ENCODE data around the gene SMAD6. TPM values are rescaled to one million over a fixed set of nuclear protein-coding genes. Genes with fewer than 3 reads are reported as not detected.

SMAD6 gene
- total RNA-seq, 2 donors from 2014 or later: 190 to 213 TPM

- peaks cover 61% of the 10 kb centered on the region for H3K36me3 ChIP-seq (ENCODE audit: control insufficient read depth, insufficient read depth, low read length)
- no peak for DNase-seq
- 94 to 98% methylated on average over 6 to 8 of the region's 8 CpGs for WGBS, 2 experiments (ENCODE audit: insufficient coverage in 1 of 2, insufficient read length in 1 of 2)
- TF ChIP-seq CTCF (conservative IDR thresholded peaks at IDR 0.05): no peak
- no peak overlapping the region for H3K9ac ChIP-seq (ENCODE audit: extremely low read depth, low read length, poor library complexity, severe bottlenecking)
- H3K27ac Mint-ChIP-seq: peak overlapping the region; percentile 58
- no peaks in the 10 kb centered on the region for H3K9me3 Mint-ChIP-seq
- H3K4me1 ChIP-seq (ENCODE audit: control insufficient read depth, insufficient read depth, low read length): peaks cover 12% of the 10 kb centered on the region
- peaks cover 40% of the 10 kb centered on the region for H3K4me1 Mint-ChIP-seq
- no peak overlapping the region for H3K4me3 ChIP-seq (ENCODE audit: low read length)
- H3K4me3 Mint-ChIP-seq: no peak overlapping the region
- no peak overlapping the region for H3K27ac ChIP-seq (ENCODE audit: low read depth, low read length)
- H3K27me3 Mint-ChIP-seq (ENCODE audit: insufficient read depth): no peaks in the 10 kb centered on the region
- H3K9me3 ChIP-seq (ENCODE audit: control insufficient read depth, low read length): no peaks in the 10 kb centered on the region
- H3K36me3 Mint-ChIP-seq (ENCODE audit: low read depth): peaks cover 42% of the 10 kb centered on the region
- no peaks in the 10 kb centered on the region for H3K27me3 ChIP-seq (ENCODE audit: control insufficient read depth, insufficient read depth, low read length, poor library complexity, severe bottlenecking)
These were observed 76.7 kb downstream of the SMAD6 start for GRCh38 chr15:66778716-66779115.

GRCh38 chr15:66779331-66780009 lies 77.4 kb downstream of the SMAD6 start:
- WGBS, 2 experiments (ENCODE audit: insufficient coverage in 1 of 2, insufficient read length in 1 of 2): 86% methylated on average over 3 to 4 of the region's 4 CpGs
- H3K27ac ChIP-seq (ENCODE audit: low read depth, low read length): peak overlapping the region; percentile 19
- no peak for DNase-seq
- Mint-ChIP-seq H3K36me3 (ENCODE audit: low read depth) (peaks cover 40% of the 10 kb centered on the region), H3K4me3 (no peak overlapping the region), H3K4me1 (peaks cover 34% of the 10 kb centered on the region), H3K27me3 (ENCODE audit: insufficient read depth) (no peaks in the 10 kb centered on the region), H3K27ac (no peak overlapping the region), H3K9me3 (no peaks in the 10 kb centered on the region)
- no peaks in the 10 kb centered on the region for H3K27me3 ChIP-seq (ENCODE audit: control insufficient read depth, insufficient read depth, low read length, poor library complexity, severe bottlenecking)
- TF ChIP-seq CTCF (conservative IDR thresholded peaks at IDR 0.05): no peak
- H3K4me1 ChIP-seq (ENCODE audit: control insufficient read depth, insufficient read depth, low read length): peaks cover 6% of the 10 kb centered on the region
- H3K9me3 ChIP-seq (ENCODE audit: control insufficient read depth, low read length): no peaks in the 10 kb centered on the region
- H3K9ac ChIP-seq (ENCODE audit: extremely low read depth, low read length, poor library complexity, severe bottlenecking): no peak overlapping the region
- no peak overlapping the region for H3K4me3 ChIP-seq (ENCODE audit: low read length)
- H3K36me3 ChIP-seq (ENCODE audit: control insufficient read depth, insufficient read depth, low read length): peaks cover 55% of the 10 kb centered on the region

- H3K9me3 Mint-ChIP-seq: no peaks in the 10 kb centered on the region
- peaks cover 32% of the 10 kb centered on the region for H3K4me1 Mint-ChIP-seq
- DNase-seq: no peak
- Histone ChIP-seq H3K27me3 (ENCODE audit: control insufficient read depth, insufficient read depth, low read length, poor library complexity, severe bottlenecking) (no peaks in the 10 kb centered on the region), H3K27ac (ENCODE audit: low read depth, low read length) (peak overlapping the region; percentile 41), H3K9ac (ENCODE audit: extremely low read depth, low read length, poor library complexity, severe bottlenecking) (no peak overlapping the region), H3K9me3 (ENCODE audit: control insufficient read depth, low read length) (no peaks in the 10 kb centered on the region), H3K4me3 (ENCODE audit: low read length) (no peak overlapping the region), H3K4me1 (ENCODE audit: control insufficient read depth, insufficient read depth, low read length) (peaks cover 6% of the 10 kb centered on the region), H3K36me3 (ENCODE audit: control insufficient read depth, insufficient read depth, low read length) (peaks cover 49% of the 10 kb centered on the region)
- H3K27me3 Mint-ChIP-seq (ENCODE audit: insufficient read depth): no peaks in the 10 kb centered on the region
- H3K4me3 Mint-ChIP-seq: no peak overlapping the region
- 87 to 93% methylated on average over 9 to 21 of the region's 21 CpGs for WGBS, 2 experiments (ENCODE audit: insufficient coverage in 1 of 2, insufficient read length in 1 of 2)
- TF ChIP-seq CTCF (conservative IDR thresholded peaks at IDR 0.05): no peak
- no peak overlapping the region for H3K27ac Mint-ChIP-seq
- peaks cover 34% of the 10 kb centered on the region for H3K36me3 Mint-ChIP-seq (ENCODE audit: low read depth)
These were observed 78.3 kb downstream of the SMAD6 start for GRCh38 chr15:66780172-66780972.
